ENCODE data around the gene RBFOX1. TPM values are rescaled to one million over a fixed set of nuclear protein-coding genes. Genes with fewer than 3 reads are reported as not detected.

The RBFOX1 gene
- total RNA-seq, 2 donors from 2014 or later, result 1.6 to 2.6 TPM

- no peaks in the 10 kb centered on the region for H3K27me3 ChIP-seq
- intact Hi-C loops (cut with DNase I), result no loop called here
- no peak for TF ChIP-seq CTCF (IDR thresholded peaks at IDR 0.05)
- no peaks in the 10 kb centered on the region for H3K36me3 ChIP-seq
- no peak overlapping the region for H3K9ac ChIP-seq (ENCODE audit: low read depth in 2 of 2, low read length in 2 of 2)
- H3K27ac ChIP-seq, result no peak overlapping the region
- DNase-seq, result no peak
- no peaks in the 10 kb centered on the region for H3K9me3 ChIP-seq
- no peak overlapping the region for H3K4me3 ChIP-seq
- H3K4me1 ChIP-seq, result no peaks in the 10 kb centered on the region
These were observed 373.2 kb downstream of the RBFOX1 start for GRCh38 chr16:7705885-7706284.

- H3K9ac ChIP-seq (ENCODE audit: low read depth in 2 of 2, low read length in 2 of 2), result no peak overlapping the region
- H3K9me3 ChIP-seq, result no peaks in the 10 kb centered on the region
- no peak for TF ChIP-seq CTCF (IDR thresholded peaks at IDR 0.05)
- H3K27ac ChIP-seq, result no peak overlapping the region
- no peaks in the 10 kb centered on the region for H3K4me1 ChIP-seq
- H3K27me3 ChIP-seq, result no peaks in the 10 kb centered on the region
- intact Hi-C loops (cut with DNase I), result no loop called here
- no peak overlapping the region for H3K4me3 ChIP-seq
- DNase-seq, result no peak
- no peaks in the 10 kb centered on the region for H3K36me3 ChIP-seq
These were observed 376.5 kb downstream of the RBFOX1 start for GRCh38 chr16:7709186-7709585.

DNA sequence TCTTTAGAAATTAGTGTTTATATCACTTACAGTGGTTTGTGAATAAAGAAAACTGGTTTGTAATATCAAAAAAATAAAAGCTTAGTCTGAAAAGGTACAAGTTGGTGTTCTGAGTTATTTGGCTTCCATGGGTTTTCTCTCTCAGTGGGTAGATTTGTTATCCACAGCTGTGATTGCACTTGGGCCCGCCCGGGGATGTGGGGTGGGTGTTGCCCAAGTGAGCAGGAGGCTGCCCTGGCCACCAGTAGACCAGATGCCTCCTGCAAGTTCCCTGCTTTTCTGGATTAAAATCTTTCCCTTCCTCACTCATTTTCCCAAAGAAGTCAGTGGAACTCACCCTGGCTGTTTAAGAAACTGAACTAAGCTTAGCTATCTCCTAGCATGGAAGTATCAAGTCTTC is 380.6 kb downstream of the RBFOX1 start:
- no peaks in the 10 kb centered on the region for H3K36me3 ChIP-seq
- no peak for TF ChIP-seq CTCF (IDR thresholded peaks at IDR 0.05)
- H3K4me3 ChIP-seq, result no peak overlapping the region
- no peak overlapping the region for H3K27ac ChIP-seq
- no peak for DNase-seq
- intact Hi-C loops (cut with DNase I), result no loop called here
- H3K4me1 ChIP-seq, result no peaks in the 10 kb centered on the region
- no peaks in the 10 kb centered on the region for H3K9me3 ChIP-seq
- no peaks in the 10 kb centered on the region for H3K27me3 ChIP-seq
- no peak overlapping the region for H3K9ac ChIP-seq (ENCODE audit: low read depth in 2 of 2, low read length in 2 of 2)

DNA sequence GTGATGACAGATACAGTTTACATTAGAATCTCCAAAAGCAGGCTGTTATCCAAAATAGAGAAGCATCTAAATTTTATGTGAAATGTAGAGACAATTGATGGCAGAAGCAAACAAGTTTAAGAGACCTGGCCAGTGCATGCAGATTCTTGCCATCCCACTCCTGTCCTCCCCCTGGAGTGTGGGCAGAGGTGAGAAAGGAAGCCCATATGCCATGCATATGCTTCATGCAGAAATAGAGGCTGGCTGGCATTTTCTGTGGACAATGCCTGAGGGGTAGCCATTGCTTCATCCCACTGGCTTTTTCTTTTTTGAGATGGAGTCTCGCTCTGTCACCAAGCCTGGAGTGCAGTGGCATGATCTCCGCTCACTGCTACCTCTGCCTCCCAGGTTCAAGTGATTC is 382.1 kb downstream of the RBFOX1 start:
- Histone ChIP-seq H3K4me3 (no peak overlapping the region), H3K4me1 (no peaks in the 10 kb centered on the region), H3K27me3 (no peaks in the 10 kb centered on the region), H3K9me3 (no peaks in the 10 kb centered on the region), H3K27ac (no peak overlapping the region), H3K9ac (ENCODE audit: low read depth in 2 of 2, low read length in 2 of 2) (no peak overlapping the region), H3K36me3 (no peaks in the 10 kb centered on the region)
- no peak for TF ChIP-seq CTCF (IDR thresholded peaks at IDR 0.05)
- DNase-seq, result no peak
- intact Hi-C loops (cut with DNase I), result no loop called here

DNA sequence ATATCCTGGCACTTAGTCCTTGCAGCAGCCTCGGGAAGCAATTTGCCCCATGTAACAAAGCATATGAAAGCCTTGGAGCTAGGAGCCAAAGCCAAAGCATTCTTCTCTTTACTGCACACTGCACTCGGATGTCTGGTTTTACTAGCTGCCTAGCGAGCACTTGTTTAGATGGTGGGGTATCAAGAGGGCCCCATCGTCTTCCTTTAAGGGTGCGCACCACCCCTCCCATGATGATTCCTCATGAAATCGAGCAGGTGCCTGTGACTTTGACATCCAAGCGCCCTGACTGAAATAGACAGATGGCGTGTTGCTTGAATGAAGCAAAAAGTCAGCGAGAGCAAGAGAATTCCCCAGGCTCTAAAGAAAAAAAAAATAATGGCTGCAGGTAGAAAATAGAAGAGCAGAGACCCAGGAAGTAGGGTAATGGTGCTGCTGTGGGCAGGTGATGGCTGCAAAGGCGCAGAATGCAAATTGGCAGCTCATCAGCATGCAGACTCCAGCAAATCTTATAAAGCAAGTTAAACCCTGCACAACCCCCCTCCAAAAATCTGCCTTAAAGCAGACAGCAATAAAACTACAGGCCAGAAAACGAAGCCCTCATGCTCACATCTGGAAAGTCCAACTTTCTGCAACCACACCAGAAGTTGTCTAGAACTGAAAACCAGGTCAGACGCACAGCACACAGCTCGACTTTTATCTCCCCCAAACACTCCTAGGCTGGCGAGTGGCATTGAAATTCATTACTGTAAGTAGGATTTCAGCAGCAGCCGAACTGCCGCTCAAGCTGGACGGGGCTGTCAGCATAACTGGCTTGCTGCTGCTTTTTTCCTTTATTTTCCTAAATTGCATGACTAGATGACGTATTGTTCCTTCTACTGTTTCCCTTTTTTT is 384.3 kb downstream of the RBFOX1 start:
- no peak for DNase-seq
- no peak for TF ChIP-seq CTCF (IDR thresholded peaks at IDR 0.05)

More for the DNA sequence above, 384.3 kb downstream of the RBFOX1 start:
- no peak overlapping the region for H3K4me3 ChIP-seq
- intact Hi-C loops (cut with DNase I), result no loop called here
- H3K27me3 ChIP-seq, result no peaks in the 10 kb centered on the region
- no peaks in the 10 kb centered on the region for H3K9me3 ChIP-seq
- H3K36me3 ChIP-seq, result no peaks in the 10 kb centered on the region
- no peaks in the 10 kb centered on the region for H3K4me1 ChIP-seq
- H3K27ac ChIP-seq, result no peak overlapping the region
- no peak overlapping the region for H3K9ac ChIP-seq (ENCODE audit: low read depth in 2 of 2, low read length in 2 of 2)

Data from colonic mucosa (tissue), 4 donors.